HEK293 (cell line): ENCODE results near the gene EPG5.

ENCODE experiments used
- CTCF ChIA-PET: fragments of 350-600 bp; formaldehyde crosslinking; extraction: SDS; loops from one replicate; lab custom pipeline; 2021; ENCODE audit warnings: antibody characterized with exemption; lab: Yijun Ruan, JAX
- POLR2A ChIA-PET: fragments of 300-600 bp; formaldehyde crosslinking; extraction: SDS; loops from one replicate; lab custom pipeline; 2020; ENCODE audit warnings: antibody characterized with exemption, inconsistent platforms; lab: Yijun Ruan, JAX
- H3K27ac ChIP-seq: fragments of 200-500 bp; sonication (Bioruptor generic); 2 replicates; pipeline ENCODE4 v1.5.1; 2014; ENCODE audit warnings: low read depth, low read length, control low read depth, inconsistent platforms; ENCODE audit errors: extremely low read depth
- H3K36me3 ChIP-seq, 2 experiments: fragments of 200-500 bp in 1 of 2; sonication (Bioruptor generic) in 1 of 2; 1 replicate in 1 of 2; 2 replicates in 1 of 2; pipeline ENCODE4 v1.5.1; 2014 to 2017; ENCODE audit warnings: inconsistent platforms in 2 of 2, low read length in 2 of 2; ENCODE audit not compliant: control insufficient read depth in 2 of 2, insufficient read depth in 1 of 2
- H3K4me1 ChIP-seq: fragments of 200-500 bp; sonication (Bioruptor generic); 2 replicates; pipeline ENCODE4 v1.5.1; 2014; ENCODE audit warnings: mild to moderate bottlenecking, low read length, inconsistent platforms; ENCODE audit not compliant: control insufficient read depth, insufficient read depth
- H3K4me3 ChIP-seq: 2 replicates; pipeline ENCODE4 v1.5.1; 2011; ENCODE audit warnings: low read depth, mild to moderate bottlenecking, control low read depth, low read length, moderate library complexity
- H3K9me3 ChIP-seq: fragments of 200-500 bp; sonication (Bioruptor generic); 2 replicates; pipeline ENCODE4 v1.5.1; 2014; ENCODE audit warnings: low read depth, low read length, inconsistent platforms; ENCODE audit not compliant: control insufficient read depth, insufficient read depth
- CTCF ChIP-seq: fragments of 450-650 bp; formaldehyde crosslinking; IDR thresholded peaks from 2 replicates; pipeline ENCODE4 v1.5.1; 2016; ENCODE audit warnings: missing biosample characterization, missing genetic modification characterization
- HIC1 ChIP-seq: fragments of 450-650 bp; formaldehyde crosslinking; IDR thresholded peaks from 2 replicates; pipeline ENCODE4 v1.5.1; 2016; ENCODE audit warnings: missing biosample characterization, missing genetic modification characterization
- MYNN ChIP-seq: fragments of 450-650 bp; formaldehyde crosslinking; IDR thresholded peaks from 2 replicates; pipeline ENCODE4 v1.5.1; 2016; ENCODE audit warnings: missing biosample characterization, missing genetic modification characterization, borderline replicate concordance
- PRDM1 ChIP-seq: fragments of 450-650 bp; formaldehyde crosslinking; IDR thresholded peaks from 2 replicates; pipeline ENCODE4; 2016; ENCODE audit warnings: missing biosample characterization, missing genetic modification characterization
- PRDM10 ChIP-seq: fragments of 450-650 bp; formaldehyde crosslinking; IDR thresholded peaks from 2 replicates; pipeline ENCODE4 v1.5.1; 2016; ENCODE audit warnings: missing biosample characterization, missing genetic modification characterization
- SP2 ChIP-seq: fragments of 450-650 bp; formaldehyde crosslinking; IDR thresholded peaks from 2 replicates; pipeline ENCODE4 v1.5.1; 2016; ENCODE audit warnings: missing biosample characterization, missing genetic modification characterization
- ZBTB20 ChIP-seq: fragments of 450-650 bp; formaldehyde crosslinking; IDR thresholded peaks from 2 replicates; pipeline ENCODE4 v1.5.1; 2016; ENCODE audit warnings: missing biosample characterization, missing genetic modification characterization
- ZNF174 ChIP-seq: fragments of 450-650 bp; formaldehyde crosslinking; IDR thresholded peaks from 2 replicates; pipeline ENCODE4 v1.5.0; 2017; ENCODE audit warnings: missing biosample characterization, mild to moderate bottlenecking, missing genetic modification characterization
- ZNF184 ChIP-seq: fragments of 450-650 bp; IDR thresholded peaks from 2 replicates; pipeline ENCODE4 v1.5.1; 2018; ENCODE audit warnings: missing biosample characterization, mild to moderate bottlenecking, missing genetic modification characterization
- ZNF223 ChIP-seq: fragments of 450-650 bp; formaldehyde crosslinking; IDR thresholded peaks from 2 replicates; pipeline ENCODE4 v1.5.1; 2016; ENCODE audit warnings: missing biosample characterization, missing genetic modification characterization
- ZNF248 ChIP-seq: fragments of 450-650 bp; formaldehyde crosslinking; IDR thresholded peaks from 2 replicates; pipeline ENCODE4 v1.5.1; 2017; ENCODE audit warnings: missing biosample characterization, missing genetic modification characterization
- ZNF311 ChIP-seq: fragments of 450-650 bp; formaldehyde crosslinking; IDR thresholded peaks from 2 replicates; pipeline ENCODE4 v1.5.1; 2017; ENCODE audit warnings: missing biosample characterization, missing genetic modification characterization, borderline replicate concordance
- ZNF335 ChIP-seq: fragments of 450-650 bp; formaldehyde crosslinking; conservative IDR thresholded peaks from 2 replicates; pipeline ENCODE4 v1.5.1; 2016; ENCODE audit warnings: missing biosample characterization, missing genetic modification characterization
- ZNF398 ChIP-seq: fragments of 450-650 bp; formaldehyde crosslinking; IDR thresholded peaks from 2 replicates; pipeline ENCODE4 v1.5.1; 2017; ENCODE audit warnings: missing biosample characterization, missing genetic modification characterization
- ZNF404 ChIP-seq: fragments of 450-650 bp; formaldehyde crosslinking; IDR thresholded peaks from 2 replicates; pipeline ENCODE4 v1.5.1; 2017; ENCODE audit warnings: missing biosample characterization, missing genetic modification characterization
- ZNF416 ChIP-seq: fragments of 450-650 bp; formaldehyde crosslinking; IDR thresholded peaks from 2 replicates; pipeline ENCODE4 v1.5.1; 2016; ENCODE audit warnings: missing biosample characterization, missing genetic modification characterization
- ZNF423 ChIP-seq: fragments of 450-650 bp; formaldehyde crosslinking; IDR thresholded peaks from 2 replicates; pipeline ENCODE4 v1.5.1; 2016; ENCODE audit warnings: missing biosample characterization, missing genetic modification characterization
- ZNF48 ChIP-seq: fragments of 450-650 bp; formaldehyde crosslinking; IDR thresholded peaks from 2 replicates; pipeline ENCODE4 v1.5.1; 2016; ENCODE audit warnings: missing biosample characterization, missing genetic modification characterization
- ZNF501 ChIP-seq: fragments of 450-650 bp; formaldehyde crosslinking; IDR thresholded peaks from 2 replicates; pipeline ENCODE4 v1.5.1; 2016; ENCODE audit warnings: missing biosample characterization, missing genetic modification characterization
- ZNF549 ChIP-seq: fragments of 450-650 bp; IDR thresholded peaks from 2 replicates; pipeline ENCODE4 v1.5.1; 2018; ENCODE audit warnings: missing biosample characterization, missing genetic modification characterization, mild to moderate bottlenecking, inconsistent platforms, moderate library complexity
- ZNF596 ChIP-seq: fragments of 450-650 bp; IDR thresholded peaks from 2 replicates; pipeline ENCODE4 v1.5.0; 2018; ENCODE audit warnings: missing biosample characterization, mild to moderate bottlenecking, missing genetic modification characterization, moderate library complexity
- ZNF623 ChIP-seq: fragments of 450-650 bp; formaldehyde crosslinking; IDR thresholded peaks from 2 replicates; pipeline ENCODE4 v1.5.1; 2016; ENCODE audit warnings: missing biosample characterization, missing genetic modification characterization
- ZNF626 ChIP-seq: fragments of 450-650 bp; sonication (Bioruptor Pico); formaldehyde crosslinking; IDR thresholded peaks from 2 replicates; pipeline ENCODE4 v1.5.1; 2018; ENCODE audit warnings: missing biosample characterization, missing genetic modification characterization, inconsistent platforms
- ZNF692 ChIP-seq: fragments of 450-650 bp; formaldehyde crosslinking; IDR thresholded peaks from 2 replicates; pipeline ENCODE4 v1.5.1; 2016; ENCODE audit warnings: missing biosample characterization, missing genetic modification characterization
- ZSCAN16 ChIP-seq: fragments of 450-650 bp; formaldehyde crosslinking; IDR thresholded peaks from 2 replicates; pipeline ENCODE4 v1.5.1; 2016; ENCODE audit warnings: missing biosample characterization, missing genetic modification characterization

EPG5 gene

GRCh38 chr18:45974088-45974536 is 7.0 kb upstream of the EPG5 start:
- Histone ChIP-seq H3K27ac (no peak overlapping the region), H3K36me3 (no peaks in the 10 kb centered on the region; a peak in 1 of 3 replicates), H3K4me3 (no peak overlapping the region), H3K4me1 (no peaks in the 10 kb centered on the region), H3K9me3 (no peaks in the 10 kb centered on the region)
- ChIA-PET POLR2A (no interaction called here), CTCF (interaction anchor here (0.6 to 3.9 kb wide), 38 partner anchors 11 to 876 kb away, joined by 3 to 30 read pairs (median 4); partner anchors contain the start of gene SLC14A1)
- TF ChIP-seq ZSCAN16 (tag by site-specific recombination) (no peak), ZNF223 (no peak), CTCF (tag by site-specific recombination) (peak; percentile 62), ZNF623 (tag by site-specific recombination) (no peak), MYNN (tag by site-specific recombination) (no peak), ZNF404 (tag by site-specific recombination) (no peak), ZNF311 (tag by site-specific recombination) (no peak), ZNF398 (tag by site-specific recombination) (no peak), ZNF48 (tag by site-specific recombination) (no peak), ZNF184 (tag by site-specific recombination) (no peak), ZNF549 (0 out of 2 replicates have a peak, but pooled peaks have one; percentile 1), HIC1 (tag by site-specific recombination) (no peak), ZNF501 (no peak), PRDM10 (tag by site-specific recombination) (peak; percentile 71; the same call in 1 of the 2 replicates), ZNF335 (tag by site-specific recombination) (no peak), ZNF596 (tag by site-specific recombination) (no peak), PRDM1 (tag by site-specific recombination) (peak; percentile 90), ZNF423 (tag by site-specific recombination) (no peak), ZNF416 (tag by site-specific recombination) (no peak), ZNF692 (tag by site-specific recombination) (no peak), ZNF248 (no peak), ZNF174 (no peak), SP2 (no peak), ZBTB20 (tag by site-specific recombination) (no peak), ZNF626 (tag by site-specific recombination) (no peak)
